ENCODE data around the gene SULT1C4.
"Not testable (repeated sequence)": the region's sequence is repeated elsewhere in the genome, so short reads cannot be mapped to it uniquely, and the experiment has no call there.

Gene SULT1C4

GRCh38 chr2:108413711-108414095, 35.9 kb downstream of the SULT1C4 start:
- no peak for DNase-seq (ENCODE audit: low read depth, low spot score)

GRCh38 chr2:108414256-108414876, 36.6 kb downstream of the SULT1C4 start:
- DNase-seq (ENCODE audit: low read depth, low spot score), result no peak

- DNase-seq (ENCODE audit: low read depth, low spot score), result no peak
Observed at GRCh38 chr2:108414945-108415344, 37.2 kb downstream of the SULT1C4 start.

- DNase-seq (ENCODE audit: low read depth, low spot score), result no peak
Observed at GRCh38 chr2:108417254-108417653, 39.5 kb downstream of the SULT1C4 start.

- no peak for DNase-seq (ENCODE audit: low read depth, low spot score)
Observed at GRCh38 chr2:108418416-108418815, 40.7 kb downstream of the SULT1C4 start.

GRCh38 chr2:108423067-108423466, 45.3 kb downstream of the SULT1C4 start:
- DNase-seq (ENCODE audit: low read depth, low spot score), result no peak

- no peak for DNase-seq (ENCODE audit: low read depth, low spot score)
Observed at GRCh38 chr2:108423502-108424251, 45.9 kb downstream of the SULT1C4 start.

- no peak for DNase-seq (ENCODE audit: low read depth, low spot score)
Observed at GRCh38 chr2:108428286-108429009, 50.7 kb downstream of the SULT1C4 start.

- not testable (repeated sequence) for DNase-seq (ENCODE audit: low read depth, low spot score)
Observed at GRCh38 chr2:108435578-108435977, 57.8 kb downstream of the SULT1C4 start.

- DNase-seq (ENCODE audit: low read depth, low spot score), result no peak
Observed at GRCh38 chr2:108436976-108437375, 59.2 kb downstream of the SULT1C4 start.
